ENCODE measurements around the gene MAMDC4. TPM values are rescaled to one million over a fixed set of nuclear protein-coding genes. Genes with fewer than 3 reads are reported as not detected.
A peak's percentile ranks its signal among the peaks of the same experiment; 100 is the strongest.

Gene MAMDC4
- total RNA-seq, 2 donors from 2014 or later, result 19.1 to 20.1 TPM

DNA sequence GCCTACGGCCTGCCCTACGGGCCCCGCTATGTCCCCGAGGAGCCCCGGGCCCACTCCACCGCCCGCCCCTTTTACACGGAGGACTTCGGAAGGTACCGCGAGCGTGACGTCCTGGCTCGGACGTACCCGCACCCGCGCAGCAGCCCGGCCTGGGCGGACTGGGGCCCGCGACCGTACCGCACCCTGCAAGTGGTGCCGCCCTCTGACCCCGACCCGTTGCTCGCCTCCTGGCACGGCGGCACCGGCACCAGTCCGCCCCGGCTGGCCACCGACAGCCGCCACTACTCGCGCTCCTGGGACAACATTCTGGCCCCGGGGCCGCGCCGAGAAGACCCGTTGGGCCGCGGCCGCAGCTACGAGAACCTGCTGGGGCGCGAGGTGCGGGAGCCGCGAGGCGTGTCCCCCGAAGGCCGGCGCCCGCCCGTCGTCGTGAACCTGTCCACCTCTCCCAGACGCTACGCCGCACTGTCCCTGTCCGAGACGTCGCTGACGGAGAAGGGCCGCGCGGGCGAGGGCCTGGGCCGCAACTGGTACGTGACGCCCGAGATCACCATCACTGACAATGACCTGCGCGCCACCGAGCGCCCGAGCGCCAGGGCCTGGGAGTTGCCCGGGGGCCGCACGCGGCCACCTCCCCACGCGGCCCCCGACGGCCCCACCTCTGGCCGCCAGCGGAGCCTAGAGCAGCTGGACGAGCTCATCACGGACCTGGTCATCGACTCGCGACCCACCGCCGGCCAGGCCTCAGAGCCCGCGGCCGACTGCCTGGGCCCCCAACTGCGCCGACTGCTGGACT is 6.5 kb upstream of the MAMDC4 start:
- DNase-seq, result no peak
- no peak for ATAC-seq
- intact Hi-C loops (cut with DNase I, micrococcal nuclease), result no loop called here

DNA sequence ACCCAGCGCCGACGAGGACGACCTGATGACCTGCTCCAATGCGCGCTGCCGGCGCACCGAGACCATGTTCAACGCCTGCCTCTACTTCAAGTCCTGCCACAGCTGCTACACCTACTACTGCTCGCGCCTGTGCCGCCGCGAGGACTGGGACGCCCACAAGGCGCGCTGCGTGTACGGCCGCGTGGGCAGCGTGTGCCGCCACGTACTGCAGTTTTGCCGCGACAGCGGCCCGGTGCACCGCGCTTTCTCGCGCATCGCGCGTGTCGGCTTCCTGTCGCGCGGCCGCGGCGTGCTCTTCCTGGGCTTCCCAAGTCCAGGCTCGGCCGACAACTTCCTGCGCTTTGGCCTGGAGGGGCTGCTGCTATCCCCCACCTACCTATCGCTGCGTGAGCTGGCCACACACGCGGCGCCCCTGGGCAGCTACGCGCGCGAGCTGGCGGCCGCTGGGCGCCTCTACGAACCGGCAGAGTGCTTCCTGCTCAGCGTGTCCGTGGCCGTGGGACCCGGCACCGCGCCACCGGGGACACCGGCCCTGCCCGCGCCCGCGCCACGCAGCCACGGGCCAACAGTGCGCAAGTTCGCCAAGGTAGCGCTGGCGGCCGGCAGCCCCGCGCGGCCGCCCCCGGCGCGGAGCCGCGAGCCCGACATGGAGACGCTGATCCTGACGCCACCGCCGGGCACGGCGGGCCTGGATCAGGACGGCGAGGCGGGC is 5.6 kb upstream of the MAMDC4 start:
- DNase-seq, result no peak

DNA sequence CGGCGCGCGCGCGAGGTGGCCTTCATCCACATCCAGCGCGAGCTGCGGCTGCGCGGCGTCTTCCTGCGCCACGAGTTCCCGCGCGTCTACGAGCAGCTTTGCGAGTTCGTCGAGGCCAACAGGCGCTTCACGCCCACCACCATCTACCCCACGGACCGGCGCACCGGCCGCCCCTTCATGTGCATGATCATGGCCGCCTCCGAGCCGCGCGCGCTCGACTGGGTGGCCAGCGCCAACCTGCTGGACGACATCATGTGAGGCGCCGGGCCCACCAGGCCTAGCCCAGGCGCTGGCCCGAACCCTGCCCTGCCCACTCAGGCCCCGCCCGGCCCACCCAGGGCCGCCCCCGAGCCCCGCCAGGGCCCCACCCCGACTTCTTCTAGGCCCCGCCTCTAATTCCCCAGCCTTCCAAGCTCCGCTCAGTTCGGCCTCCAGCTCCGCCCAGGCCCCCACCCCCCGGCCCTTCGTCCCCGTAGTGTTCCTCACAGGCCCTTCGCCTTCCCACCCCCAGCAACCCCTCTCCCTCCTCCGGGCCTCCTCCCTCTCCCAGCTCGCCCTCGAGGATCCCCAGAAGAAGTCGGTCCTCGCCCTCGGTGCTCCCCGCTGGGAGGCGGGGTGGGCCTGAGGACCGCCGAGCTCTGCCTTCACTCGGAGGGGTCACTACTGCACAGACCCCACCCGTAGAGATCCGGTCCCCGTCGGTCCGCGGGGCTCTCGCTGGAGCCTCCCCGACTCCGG is 4.9 kb upstream of the MAMDC4 start:
- ATAC-seq (peak; percentile 44), DNase-seq (peak; percentile 78 to 84)
- intact Hi-C loops (cut with DNase I, micrococcal nuclease), result no loop called here

More for the DNA sequence above, 5.6 kb upstream of the MAMDC4 start:
- intact Hi-C loops (cut with DNase I, micrococcal nuclease), result no loop called here
- no peak for ATAC-seq

DNA sequence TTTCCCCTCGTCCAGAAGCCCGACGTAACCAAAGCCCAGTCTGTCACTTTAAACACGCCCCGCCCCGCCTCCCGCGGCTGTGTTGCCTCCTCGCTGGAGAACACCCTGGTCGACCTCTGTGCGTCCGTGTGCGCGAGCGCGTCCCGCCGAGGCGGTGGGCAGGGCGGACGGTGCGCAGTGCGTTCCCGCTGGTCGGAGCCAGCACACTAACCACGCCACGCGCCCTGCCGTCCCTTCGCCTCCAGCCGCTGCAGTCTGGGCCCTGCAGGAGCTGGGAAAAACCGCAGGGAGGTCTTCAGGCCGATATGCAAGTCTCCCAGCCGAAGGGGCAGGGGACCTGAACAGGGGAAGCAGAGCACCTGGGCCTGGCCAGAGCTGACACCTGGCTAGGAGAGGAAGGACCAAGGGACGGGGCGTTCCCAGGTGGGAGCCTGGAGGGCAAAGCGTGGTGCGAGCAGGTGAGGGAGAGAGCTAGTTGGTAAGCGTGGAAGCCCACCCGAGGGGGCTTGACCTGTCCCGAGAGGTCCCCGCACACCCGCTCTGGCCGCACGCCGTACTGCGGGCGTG is 4.2 kb upstream of the MAMDC4 start:
- DNase-seq (peak; percentile 94 to 96), ATAC-seq (peak; percentile 56)
- intact Hi-C loops (cut with DNase I, micrococcal nuclease), result no loop called here

DNA sequence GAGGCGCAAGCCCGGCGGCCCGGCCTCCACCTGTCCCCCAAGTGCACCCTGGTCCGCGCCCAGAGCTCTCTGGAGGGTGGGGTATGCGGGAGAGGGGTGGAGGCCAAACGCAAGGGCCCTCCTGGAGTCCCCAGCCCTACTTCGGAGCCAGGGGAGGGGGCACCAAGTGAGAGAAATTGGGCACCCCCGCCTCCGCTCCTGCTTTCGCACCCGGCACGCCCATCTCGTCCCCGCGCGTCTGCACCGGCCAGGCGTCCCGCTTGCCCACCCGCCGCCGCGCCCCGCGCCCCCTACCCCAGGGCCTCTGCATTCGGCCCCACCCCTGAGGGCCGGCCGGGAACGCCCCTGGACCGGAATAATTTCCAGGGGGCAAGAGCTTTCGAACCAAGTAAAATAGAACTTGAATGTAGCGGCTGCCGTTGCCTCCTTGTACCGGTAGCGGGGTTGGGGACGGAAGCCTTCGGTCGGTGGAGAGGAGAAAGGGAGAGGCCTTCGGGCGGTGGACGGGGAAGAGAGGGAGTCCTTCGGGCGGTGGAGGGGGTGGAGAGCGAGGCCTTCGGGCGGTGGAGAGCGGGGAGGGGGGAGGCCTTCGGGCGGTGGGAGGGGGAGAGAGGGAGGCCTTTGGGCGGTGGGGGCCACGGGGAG is 3.6 kb upstream of the MAMDC4 start:
- DNase-seq, result peak; percentile 59 to 74
- intact Hi-C loops (cut with DNase I, micrococcal nuclease), result no loop called here
- peak; percentile 11 for ATAC-seq

DNA sequence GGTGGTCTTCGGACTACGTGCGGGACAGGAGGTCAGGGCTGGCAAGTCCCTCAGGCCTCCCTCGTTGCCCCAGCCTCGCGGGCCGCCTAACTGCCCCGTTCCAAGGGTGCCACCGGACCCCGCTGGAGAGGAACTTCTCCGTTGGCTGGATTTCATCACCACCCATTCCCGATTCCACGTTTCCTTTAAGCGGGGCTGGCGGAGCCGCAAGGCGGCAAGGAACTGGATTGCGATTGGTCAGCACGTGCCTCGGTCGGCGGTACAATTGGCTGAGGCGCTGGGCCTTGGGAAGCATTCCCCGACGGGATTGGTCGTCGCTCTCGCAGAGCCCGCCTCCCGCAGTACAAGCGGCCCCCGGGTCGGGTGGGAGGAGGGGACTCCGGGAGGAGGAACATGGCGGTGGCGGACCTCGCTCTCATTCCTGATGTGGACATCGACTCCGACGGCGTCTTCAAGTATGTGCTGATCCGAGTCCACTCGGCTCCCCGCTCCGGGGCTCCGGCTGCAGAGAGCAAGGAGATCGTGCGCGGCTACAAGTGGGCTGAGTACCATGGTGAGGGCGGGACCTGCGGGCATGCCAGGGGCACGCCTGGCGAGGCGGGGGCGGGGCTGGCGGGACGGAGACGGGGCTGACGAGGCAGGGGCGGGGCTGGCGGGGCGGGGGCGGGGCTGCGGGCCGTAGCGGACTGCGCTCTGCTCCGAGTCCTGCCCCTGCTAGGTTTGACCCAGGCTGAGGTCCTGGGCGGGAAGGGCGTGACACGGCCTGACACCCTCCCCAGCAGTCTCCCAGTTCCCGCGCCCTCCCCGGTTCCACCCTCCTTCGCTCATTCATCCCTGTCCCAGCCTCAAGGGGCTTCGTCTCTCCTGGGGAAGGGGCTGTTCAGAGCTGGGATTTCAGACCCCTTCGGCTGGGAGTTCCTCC is 2.8 kb upstream of the MAMDC4 start, which contains the start of gene PHPT1:
Gene PHPT1, plus strand, starts transcription at position 372 of the 922 bp plus-strand sequence. Its CDS starts 22 bp downstream, at position 394.
- ATAC-seq, result peak; percentile 63
- intact Hi-C loops (cut with DNase I, micrococcal nuclease), result no loop called here
- DNase-seq, result peak; percentile 98 to 99

DNA sequence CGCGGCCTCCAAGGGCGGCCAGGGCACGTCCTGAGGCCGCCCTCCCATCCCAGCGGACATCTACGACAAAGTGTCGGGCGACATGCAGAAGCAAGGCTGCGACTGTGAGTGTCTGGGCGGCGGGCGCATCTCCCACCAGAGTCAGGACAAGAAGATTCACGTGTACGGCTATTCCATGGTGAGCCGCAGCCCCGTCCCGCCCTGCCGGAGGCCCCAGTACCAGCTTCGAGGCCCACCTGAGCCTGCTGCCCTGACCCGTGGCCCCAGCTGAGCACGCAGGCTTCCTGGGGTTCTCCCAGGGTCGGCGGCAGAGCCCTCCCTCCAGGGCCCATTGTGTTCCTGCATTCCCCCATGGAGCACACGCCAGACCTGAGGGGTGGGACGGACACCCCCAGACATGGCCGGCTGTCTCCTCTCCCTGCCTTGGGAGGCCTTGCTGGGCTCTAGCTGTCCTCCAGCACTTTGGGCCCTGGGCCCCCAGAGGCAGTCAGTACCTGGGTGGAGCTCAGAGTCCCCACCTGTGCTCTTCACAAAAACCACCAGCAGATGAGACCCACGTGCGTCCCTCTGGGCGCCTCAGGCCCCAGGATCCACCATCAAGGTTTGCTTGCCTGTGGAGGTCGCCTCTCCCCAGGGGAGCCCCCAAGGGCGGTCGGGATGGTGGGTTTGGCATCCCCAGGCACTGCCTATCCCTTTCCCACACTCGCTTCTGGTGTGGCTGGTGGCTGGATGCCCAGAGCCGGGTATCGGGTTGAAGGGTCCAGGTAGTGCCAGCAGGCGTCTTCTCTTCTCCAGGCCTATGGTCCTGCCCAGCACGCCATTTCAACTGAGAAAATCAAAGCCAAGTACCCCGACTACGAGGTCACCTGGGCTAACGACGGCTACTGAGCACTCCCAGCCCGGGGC is 1.9 kb upstream of the MAMDC4 start:
- no peak for ATAC-seq
- intact Hi-C loops (cut with DNase I, micrococcal nuclease), result no loop called here
- peak; percentile 20 to 32 for DNase-seq

DNA sequence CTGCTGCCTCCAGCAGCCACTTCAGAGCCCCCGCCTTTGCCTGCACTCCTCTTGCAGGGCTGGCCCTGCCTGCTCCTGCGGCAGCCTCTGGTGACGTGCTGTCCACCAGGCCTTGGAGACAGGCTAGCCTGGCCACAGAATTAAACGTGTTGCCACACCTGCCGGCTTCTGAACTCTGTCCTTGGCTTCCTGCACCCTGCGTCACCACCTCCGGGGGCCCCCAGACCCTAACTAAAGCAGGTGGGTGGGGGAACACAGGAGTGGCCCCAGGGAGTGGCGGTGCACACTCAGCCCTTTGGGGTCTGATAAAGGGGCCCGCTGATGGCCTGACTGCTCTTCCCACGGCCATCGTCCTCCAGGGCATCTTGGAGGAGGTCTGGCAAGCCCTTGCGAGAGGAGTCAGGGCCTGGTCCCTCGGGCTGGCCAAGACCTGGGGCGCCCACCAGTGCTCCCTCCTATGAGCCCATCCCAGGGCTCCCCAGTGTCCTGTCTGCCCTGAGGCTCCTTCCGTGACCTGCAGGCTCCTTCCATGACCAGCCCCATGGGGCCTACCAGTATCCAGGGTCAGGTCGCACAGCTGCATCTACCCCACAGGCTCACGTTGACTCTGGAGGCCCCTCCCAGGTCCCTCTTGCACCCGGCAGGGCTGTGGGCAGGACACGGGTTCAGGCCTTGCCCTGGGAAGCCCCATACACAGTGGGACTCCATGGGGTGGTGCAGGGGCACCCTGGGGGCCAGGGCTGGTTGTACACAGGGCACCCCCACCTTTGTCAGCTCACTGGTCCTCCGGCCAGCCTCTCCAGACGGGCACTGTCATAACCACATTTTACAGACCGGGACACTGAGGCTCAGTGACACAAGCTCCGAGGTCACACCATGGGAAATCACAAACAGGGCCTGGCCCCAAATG is 1.0 kb upstream of the MAMDC4 start:
- DNase-seq (peak; percentile 18 to 25), ATAC-seq (no peak)
- intact Hi-C loops (cut with DNase I, micrococcal nuclease), result no loop called here

DNA sequence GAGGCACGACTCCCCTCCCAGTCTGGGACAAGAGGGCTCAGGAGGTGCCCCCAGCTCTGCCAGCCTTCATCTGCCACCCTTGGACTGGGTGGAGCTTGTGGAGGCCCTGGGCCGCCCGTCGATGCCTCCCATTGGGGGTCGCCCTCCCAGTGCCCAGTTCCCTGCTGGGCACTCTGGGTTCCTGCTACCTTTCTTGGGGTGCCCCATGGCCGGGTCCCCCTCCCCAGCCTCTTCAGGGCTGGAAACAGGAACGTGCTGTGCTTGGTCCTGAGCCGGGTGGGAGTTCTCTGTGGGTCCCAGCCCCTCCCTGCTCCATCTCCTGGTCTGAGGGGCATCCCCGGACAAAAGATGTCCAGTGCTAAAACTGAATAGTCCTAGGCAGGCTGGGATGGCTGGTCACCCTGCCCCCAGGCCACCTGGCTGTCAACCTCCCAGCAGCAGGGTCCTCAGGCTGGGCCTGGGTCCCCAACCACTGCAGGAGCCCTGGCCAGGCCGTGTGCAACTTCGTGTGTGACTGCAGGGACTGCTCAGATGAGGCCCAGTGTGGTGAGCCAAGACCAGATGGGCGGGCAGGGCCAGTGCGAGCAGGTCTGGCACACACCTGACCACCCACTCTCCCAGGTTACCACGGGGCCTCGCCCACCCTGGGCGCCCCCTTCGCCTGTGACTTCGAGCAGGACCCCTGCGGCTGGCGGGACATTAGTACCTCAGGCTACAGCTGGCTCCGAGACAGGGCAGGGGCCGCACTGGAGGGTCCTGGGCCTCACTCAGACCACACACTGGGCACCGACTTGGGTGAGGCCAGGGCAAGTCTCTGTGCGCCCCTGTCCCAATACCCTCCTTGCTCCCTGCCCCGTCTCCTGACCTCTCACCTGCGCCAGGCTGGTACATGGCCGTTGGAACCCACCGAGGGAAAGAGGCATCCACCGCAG is 784 bp downstream of the MAMDC4 start:
- intact Hi-C loops (cut with DNase I, micrococcal nuclease), result no loop called here
- peak; percentile 9 to 25 for DNase-seq
- no peak for ATAC-seq

DNA sequence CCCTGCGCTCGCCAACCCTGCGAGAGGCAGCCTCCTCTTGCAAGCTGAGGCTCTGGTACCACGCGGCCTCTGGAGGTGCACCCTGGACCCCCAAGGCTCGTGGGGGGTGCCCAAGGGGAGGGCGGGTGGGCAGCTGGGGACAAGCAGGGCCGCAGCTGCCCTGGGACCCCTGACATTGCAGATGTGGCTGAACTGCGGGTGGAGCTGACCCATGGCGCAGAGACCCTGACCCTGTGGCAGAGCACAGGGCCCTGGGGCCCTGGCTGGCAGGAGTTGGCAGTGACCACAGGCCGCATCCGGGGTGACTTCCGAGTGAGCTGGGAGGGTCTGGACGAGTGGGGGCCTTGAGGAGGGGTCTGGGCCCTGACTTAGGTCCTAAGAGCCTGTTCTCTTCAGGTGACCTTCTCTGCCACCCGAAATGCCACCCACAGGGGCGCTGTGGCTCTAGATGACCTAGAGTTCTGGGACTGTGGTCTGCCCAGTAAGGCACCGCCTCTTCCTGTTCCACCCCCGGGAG is 1.5 kb downstream of the MAMDC4 start:
- intact Hi-C loops (cut with DNase I, micrococcal nuclease), result no loop called here
- DNase-seq (peak; percentile 24 to 27), ATAC-seq (no peak)

DNA sequence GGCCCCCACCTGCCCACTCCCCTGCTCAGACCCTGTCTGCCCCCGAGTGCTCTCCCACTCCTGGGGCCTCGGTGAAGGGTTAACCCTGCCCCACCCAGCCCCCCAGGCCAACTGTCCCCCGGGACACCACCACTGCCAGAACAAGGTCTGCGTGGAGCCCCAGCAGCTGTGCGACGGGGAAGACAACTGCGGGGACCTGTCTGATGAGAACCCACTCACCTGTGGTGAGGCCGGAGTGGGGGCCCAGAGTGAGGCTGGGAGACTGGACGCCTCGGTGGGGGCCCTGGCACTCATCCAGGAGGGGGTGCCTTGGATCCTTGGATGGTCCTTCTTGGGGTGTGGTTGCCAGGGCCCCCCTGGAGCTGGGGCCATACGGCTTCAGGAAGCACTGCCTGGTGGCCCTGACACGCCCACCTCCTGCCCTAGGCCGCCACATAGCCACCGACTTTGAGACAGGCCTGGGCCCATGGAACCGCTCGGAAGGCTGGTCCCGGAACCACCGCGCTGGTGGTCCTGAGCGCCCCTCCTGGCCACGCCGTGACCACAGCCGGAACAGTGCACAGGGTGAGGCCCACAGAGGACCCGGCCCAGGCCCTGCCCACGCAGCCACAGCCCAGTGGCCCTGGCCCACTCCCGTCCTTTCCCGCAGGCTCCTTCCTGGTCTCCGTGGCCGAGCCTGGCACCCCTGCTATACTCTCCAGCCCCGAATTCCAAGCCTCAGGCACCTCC is 2.1 kb downstream of the MAMDC4 start:
- intact Hi-C loops (cut with DNase I, micrococcal nuclease), result no loop called here
- ATAC-seq, result no peak
- peak; percentile 27 to 28 for DNase-seq

DNA sequence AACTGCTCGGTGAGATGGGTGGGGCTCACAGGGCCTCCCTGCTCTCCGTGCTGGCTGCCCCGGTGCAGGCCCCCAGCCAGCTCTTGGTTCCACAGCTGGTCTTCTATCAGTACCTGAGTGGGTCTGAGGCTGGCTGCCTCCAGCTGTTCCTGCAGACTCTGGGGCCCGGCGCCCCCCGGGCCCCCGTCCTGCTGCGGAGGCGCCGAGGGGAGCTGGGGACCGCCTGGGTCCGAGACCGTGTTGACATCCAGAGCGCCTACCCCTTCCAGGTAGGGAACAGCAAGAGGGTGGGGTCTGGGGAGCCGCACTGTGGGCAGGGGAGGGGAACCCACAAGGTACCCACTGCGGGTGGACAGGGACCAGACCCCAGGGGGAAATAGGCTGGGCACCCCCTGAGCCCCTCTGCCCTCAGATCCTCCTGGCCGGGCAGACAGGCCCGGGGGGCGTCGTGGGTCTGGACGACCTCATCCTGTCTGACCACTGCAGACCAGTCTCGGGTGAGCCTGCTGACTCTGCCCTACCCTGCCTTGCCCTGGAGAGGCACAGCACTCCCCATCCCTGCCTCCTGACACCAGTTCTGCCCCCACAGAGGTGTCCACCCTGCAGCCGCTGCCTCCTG is 2.8 kb downstream of the MAMDC4 start:
- ATAC-seq, result no peak
- no peak for DNase-seq
- intact Hi-C loops (cut with DNase I, micrococcal nuclease), result no loop called here

DNA sequence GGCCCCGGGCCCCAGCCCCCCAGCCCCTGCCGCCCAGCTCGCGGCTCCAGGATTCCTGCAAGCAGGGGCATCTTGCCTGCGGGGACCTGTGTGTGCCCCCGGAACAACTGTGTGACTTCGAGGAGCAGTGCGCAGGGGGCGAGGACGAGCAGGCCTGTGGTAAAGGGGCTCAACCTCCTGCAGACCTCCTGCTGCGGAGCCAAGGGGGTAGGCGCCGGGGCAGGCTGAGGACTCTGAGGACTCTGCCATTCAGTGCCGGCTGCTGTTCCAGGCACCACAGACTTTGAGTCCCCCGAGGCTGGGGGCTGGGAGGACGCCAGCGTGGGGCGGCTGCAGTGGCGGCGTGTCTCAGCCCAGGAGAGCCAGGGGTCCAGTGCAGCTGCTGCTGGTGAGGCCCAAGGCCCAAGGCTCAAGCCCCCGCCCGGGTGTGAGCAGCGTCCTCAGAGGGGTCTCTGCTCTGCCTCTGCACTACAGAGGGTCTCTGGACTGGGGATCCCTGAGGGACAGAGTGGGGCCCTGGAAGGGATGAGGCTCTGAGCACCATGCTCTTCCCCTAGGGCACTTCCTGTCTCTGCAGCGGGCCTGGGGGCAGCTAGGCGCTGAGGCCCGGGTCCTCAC is 3.4 kb downstream of the MAMDC4 start:
- peak; percentile 11 to 23 for DNase-seq
- intact Hi-C loops (cut with DNase I, micrococcal nuclease), result no loop called here
- no peak for ATAC-seq
